ENCODE measurements around the gene GRPEL2.

The GRPEL2 gene

DNA sequence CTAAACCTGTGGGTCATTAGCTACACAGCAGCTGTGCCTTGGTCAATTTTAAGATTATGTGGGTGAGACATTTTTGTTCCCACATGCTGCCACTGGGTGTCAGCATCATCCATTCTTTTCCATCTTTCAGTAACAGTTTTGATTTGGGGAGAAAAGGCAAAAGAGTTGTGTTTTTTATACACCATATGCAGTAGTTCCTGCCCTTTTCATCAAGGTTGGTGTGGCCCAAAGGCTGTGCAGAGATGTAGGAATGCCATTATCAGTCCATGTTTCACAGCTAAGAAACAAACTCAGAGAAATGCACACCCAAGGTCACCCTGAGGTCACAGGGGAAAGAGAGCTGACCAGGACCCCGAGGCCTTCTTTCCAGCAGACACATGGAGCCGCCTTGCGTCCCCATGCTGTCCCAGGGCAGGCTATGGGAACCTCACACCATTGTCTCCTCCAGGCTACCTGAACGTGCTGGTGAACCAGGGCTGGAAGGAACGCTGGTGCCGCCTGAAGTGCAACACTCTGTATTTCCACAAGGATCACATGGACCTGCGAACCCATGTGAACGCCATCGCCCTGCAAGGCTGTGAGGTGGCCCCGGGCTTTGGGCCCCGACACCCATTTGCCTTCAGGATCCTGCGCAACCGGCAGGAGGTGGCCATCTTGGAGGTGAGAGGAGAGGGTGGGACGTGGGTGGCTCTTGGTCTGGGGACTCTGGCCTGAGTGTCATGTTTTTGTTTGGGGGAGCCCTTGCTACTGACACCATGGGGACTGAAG is 27.8 kb upstream of the GRPEL2 start:
- no peak for DNase-seq (ENCODE audit: extremely low read depth in 1 of 2, low read depth in 1 of 2)

DNA sequence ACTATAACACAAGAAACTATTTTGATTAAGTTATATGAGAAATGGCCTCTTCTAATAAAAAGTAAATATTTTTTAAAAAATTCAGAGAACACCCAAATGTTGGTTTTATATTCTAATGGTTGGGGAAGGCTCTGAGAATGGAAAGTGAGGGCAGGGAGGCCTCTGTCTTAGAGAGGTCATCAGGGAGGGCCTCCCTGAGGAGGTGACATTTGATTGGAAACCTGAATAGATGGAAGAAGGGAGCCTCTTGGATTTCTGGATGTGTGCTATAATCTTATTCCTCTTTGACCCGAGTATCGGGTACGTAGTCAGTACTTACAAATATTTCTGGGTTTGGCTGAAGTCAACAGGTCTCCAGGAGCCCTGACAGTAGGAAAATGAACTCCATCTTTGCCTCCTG is 26.1 kb upstream of the GRPEL2 start:
- no peak for DNase-seq (ENCODE audit: extremely low read depth in 1 of 2, low read depth in 1 of 2)

DNA sequence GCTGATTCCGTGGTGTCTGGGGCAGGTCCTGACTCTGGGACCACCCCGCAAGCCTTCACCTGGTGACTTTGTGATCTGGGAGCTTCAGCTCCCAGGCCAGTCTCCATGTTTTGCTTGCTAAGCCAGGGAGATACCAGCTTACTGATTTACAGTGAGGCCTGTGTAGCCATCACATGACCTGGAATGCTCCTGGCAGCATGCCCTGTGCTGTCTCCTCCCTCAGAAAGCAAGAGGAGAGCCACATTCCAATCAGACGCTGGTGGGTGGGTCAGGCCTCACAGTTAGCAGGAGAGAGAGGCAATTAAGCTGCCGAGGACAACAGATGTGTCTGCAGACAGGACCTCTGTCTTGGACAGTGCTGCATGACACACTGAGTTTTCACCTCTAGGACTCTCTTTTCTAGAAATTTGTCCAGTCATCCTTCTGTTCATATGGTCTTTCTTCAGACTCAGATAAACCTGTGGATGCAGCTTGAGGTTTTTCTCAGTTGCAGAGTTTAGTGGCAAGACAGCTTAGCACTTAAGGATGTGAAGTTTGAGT is 24.4 kb upstream of the GRPEL2 start:
- DNase-seq (ENCODE audit: extremely low read depth in 1 of 2, low read depth in 1 of 2): no peak

DNA sequence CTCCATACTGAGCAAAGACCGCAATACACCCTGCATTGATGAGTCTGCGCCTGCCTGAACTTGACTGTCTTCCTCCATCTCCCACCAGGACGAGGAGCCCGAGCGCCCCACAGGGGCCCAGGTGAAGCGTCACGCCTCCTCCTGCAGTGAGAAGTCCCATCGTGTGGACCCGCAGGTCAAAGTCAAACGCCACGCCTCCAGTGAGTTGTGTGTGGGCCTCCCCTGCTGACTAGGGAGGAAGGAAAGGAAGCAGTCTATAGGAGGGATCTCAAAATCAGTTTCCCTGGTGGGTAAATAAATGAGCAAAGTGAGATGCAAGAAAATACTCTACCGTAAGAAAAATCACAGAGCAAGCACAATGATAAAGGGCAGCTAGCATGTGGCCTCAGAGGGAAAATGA is 22.8 kb upstream of the GRPEL2 start:
- no peak for DNase-seq (ENCODE audit: extremely low read depth in 1 of 2, low read depth in 1 of 2)

DNA sequence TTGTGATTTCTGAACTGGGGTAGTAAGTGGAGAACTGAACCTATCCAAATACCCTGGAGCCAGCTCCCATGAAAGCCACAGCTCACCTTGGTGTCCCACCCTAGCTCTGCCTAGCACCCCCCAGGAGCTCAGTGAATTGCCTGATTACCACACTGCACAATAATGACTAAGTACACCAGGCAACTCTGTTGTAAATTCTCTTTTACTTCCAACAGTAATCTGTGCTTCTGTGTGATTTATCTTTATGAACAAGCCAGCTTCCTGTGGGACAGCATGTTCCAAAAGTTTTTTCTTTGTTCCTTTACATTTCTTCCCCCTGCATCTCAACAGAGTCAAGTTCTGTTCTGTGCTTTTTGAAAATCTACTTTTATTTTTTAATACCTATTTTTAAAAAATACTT is 22.1 kb upstream of the GRPEL2 start:
- DNase-seq (ENCODE audit: extremely low read depth in 1 of 2, low read depth in 1 of 2): no peak

DNA sequence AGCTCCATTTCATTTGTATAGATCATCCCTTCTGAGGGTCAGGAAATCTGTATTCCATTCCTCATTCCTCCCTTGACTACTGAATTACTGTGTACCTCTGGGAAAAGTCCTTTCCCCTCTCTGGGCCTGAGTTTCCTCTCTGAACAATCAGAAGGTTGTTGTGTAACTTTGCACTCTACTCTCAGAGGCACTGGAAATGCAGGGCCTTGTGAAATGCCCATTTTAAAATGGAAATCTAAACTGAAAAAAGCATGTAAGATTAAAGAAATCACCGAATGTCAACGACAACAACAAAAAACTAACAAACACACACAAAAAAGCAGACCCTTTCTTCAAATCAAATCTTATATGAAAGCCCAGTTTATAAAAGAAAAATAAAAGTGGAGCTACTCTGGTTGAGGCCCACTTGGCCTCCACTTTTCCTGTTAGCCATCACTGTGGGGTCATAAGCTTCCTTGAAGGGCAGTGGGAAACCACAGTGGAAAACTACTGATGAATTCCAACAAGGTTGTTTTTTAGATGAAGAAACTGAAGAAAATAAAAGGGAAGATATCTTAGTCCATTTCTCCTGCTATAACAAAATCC is 21.6 kb upstream of the GRPEL2 start:
- no peak for DNase-seq (ENCODE audit: extremely low read depth in 1 of 2, low read depth in 1 of 2)

- DNase-seq (ENCODE audit: extremely low read depth in 1 of 2, low read depth in 1 of 2): no peak
These were observed 20.7 kb upstream of the GRPEL2 start for GRCh38 chr5:149324641-149325040.

DNA sequence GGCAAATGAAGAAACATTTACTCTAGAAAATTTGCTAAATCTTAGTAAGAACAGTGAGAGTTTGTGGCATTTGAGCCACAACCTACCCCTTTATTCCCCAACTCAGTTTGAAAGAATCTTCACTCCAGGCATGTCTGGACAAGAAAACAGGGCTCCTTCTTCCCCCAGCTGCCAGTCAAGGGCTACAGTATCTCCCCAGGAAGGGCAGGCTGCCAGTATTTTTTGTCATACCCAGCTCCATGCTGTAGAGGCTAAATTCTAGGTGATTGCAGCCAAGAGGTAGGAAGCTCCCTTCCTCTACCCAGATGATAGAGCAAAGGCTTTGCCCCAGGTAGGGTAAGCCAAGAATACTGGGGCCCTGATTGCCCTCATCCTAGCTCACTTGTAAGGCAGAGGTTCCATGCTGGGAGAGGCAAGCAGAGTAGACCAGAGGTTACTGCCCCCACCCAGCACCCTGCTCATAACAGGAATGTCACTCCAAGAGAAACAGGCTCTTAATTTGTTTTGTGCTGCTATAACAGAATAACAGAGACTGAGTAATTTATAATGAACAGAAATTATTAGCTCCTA is 20.0 kb upstream of the GRPEL2 start:
- DNase-seq (ENCODE audit: extremely low read depth in 1 of 2, low read depth in 1 of 2): no peak

DNA sequence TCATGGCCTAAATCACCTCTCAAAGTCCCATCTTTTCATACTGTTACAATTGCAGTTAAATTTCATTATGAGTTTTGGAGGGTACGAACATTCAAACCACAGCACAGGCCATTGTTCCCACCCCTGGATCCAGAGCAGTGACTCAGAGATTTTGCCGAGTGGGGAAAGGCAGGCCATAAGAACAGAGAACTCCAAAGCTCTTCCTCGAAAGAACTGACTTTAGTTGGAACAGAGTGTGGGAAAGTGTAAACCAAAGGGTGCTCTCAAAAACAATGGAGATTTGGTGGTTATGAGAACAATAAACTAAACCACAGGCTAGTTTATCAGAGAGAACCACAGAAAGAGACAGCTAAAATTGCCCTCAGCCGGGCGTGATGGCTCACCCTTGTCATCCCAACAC is 19.4 kb upstream of the GRPEL2 start:
- no peak for DNase-seq (ENCODE audit: extremely low read depth in 1 of 2, low read depth in 1 of 2)

GRCh38 chr5:149326611-149327010 is 18.7 kb upstream of the GRPEL2 start:
- no peak for DNase-seq (ENCODE audit: extremely low read depth in 1 of 2, low read depth in 1 of 2)

DNA sequence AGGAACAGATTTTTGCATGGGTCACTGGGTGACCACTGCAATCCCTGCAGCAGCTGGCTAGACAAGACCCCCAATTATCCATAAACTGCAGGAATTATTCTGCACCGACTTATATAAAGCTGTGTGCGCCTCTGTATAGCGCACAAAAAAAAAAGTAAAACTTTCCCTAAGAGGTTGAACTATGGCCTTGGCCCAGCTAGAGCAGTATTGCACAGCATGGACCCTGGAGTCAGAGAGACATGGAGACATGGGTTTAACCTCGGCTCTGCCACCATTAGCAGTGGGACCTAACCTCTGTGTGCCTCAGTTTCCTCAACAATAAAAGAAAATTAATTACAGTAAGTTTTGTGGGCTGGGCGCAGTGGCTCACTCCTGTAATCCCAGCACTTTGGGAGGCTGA is 17.1 kb upstream of the GRPEL2 start:
- no peak for DNase-seq (ENCODE audit: extremely low read depth in 1 of 2, low read depth in 1 of 2)

- no peak for DNase-seq (ENCODE audit: extremely low read depth in 1 of 2, low read depth in 1 of 2)
These were observed 11.4 kb upstream of the GRPEL2 start for GRCh38 chr5:149333711-149334443.

- DNase-seq (ENCODE audit: extremely low read depth in 1 of 2, low read depth in 1 of 2): no peak
These were observed 7.6 kb upstream of the GRPEL2 start for GRCh38 chr5:149337736-149338135.

DNA sequence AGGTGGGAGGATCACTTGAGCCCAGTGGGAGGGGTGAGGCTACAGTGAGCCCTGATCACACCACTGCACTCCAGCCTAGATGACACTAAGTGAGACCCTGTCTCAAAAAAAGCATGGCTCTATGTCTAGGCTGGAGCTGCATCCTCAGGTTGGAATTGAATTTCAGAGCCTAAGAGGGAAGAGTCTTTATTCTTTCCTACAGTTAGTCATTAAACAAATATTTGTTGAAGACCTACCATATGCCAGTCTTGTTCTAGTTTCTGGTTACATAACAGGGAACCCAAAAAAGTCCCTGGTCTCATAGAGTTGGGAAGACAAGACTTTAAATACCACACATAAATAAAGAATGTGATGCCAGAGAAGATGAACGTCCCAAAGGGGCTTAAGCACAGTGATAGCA is 6.9 kb upstream of the GRPEL2 start:
- no peak for DNase-seq (ENCODE audit: extremely low read depth in 1 of 2, low read depth in 1 of 2)

DNA sequence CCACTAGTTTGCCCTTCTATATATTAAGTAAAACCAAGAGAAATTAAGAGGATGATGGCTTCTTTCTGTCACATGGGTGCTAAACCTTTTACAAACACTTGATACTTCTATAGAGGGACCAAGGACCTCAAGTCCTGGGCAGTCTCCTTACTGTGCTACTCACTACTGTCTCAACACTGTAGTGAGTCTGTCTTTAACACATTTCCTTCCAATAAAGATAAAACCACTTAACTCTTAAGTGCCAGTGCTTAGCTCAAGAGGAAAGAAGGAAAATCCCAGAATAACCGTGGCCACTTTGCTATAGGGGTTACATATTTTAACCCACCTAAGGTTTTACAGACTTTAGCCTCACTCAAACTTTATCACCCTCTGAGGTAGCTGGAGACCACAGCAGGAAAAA is 4.4 kb upstream of the GRPEL2 start:
- no peak for DNase-seq (ENCODE audit: extremely low read depth in 1 of 2, low read depth in 1 of 2)

DNA sequence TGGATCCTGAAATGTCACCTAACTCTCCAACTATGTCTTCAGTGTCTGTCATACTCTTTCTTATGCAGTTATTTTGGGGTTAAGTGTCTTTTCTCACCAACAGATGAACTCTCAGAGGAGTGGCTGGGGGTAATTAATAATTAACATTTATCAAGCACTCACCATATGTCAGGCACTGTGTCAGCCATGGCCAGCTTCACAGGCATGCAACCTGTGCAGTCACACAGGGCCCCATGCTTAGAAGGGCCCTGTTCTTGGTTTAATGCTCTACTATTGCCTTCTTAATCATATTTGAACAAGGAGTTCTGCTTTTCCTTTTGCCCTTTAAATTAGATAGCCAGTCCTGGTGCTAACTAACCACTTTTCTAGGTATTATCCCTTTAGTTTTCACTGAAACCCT is 3.4 kb upstream of the GRPEL2 start:
- DNase-seq (ENCODE audit: extremely low read depth in 1 of 2, low read depth in 1 of 2): no peak

DNA sequence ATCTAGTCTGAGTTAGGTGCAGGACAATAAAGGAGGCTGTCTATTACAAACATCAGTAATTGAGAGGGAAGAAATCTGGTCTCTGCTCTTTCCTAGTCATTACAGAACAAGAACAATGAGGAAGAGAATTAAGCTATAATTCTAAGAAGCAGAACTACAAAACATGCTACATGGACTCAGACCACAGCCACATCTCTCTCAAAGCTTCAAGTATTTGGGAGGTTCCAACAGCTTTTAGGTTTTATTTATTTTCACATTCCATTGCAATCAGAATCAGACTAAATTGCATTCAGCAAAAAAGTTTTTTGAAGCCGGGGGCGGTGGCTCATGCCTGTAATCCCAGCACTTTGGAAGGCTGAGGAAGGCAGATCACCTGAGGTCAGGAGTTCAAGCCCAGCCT is 1.1 kb upstream of the GRPEL2 start:
- no peak for DNase-seq (ENCODE audit: extremely low read depth in 1 of 2, low read depth in 1 of 2)

GRCh38 chr5:149345892-149346222 is 558 bp downstream of the GRPEL2 start:
- no peak for DNase-seq (ENCODE audit: extremely low read depth in 1 of 2, low read depth in 1 of 2)

- DNase-seq (ENCODE audit: extremely low read depth in 1 of 2, low read depth in 1 of 2): no peak
These were observed 3.2 kb downstream of the GRPEL2 start for GRCh38 chr5:149348518-149348917.

- DNase-seq (ENCODE audit: extremely low read depth in 1 of 2, low read depth in 1 of 2): no peak
These were observed 4.1 kb downstream of the GRPEL2 start for GRCh38 chr5:149349382-149349781.

DNA sequence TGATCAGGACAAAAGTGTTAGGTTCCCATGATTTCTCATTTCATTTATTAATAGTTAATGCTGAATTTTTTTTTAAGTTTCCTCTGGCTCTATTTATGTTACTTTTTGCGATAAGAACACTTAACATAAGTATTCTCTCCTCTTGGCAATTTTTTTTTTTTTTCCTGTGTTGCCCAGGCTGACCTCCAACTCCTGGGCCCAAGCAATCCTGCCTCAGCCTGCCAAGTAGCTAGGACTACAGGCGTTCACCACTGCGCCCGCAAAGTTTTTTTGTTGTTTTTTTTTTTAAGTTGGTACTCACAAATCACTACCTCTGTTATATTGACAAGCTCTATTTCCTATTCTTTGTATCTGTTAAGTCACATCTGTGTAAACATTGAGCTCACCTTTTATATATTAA is 6.9 kb downstream of the GRPEL2 start:
- DNase-seq (ENCODE audit: extremely low read depth in 1 of 2, low read depth in 1 of 2): no peak

- DNase-seq (ENCODE audit: extremely low read depth in 1 of 2, low read depth in 1 of 2): no peak
These were observed 8.6 kb downstream of the GRPEL2 start for GRCh38 chr5:149353911-149354310.

Measured in stimulated activated CD8-positive, alpha-beta memory T cell treated with anti-CD3 and anti-CD28 coated beads, Interleukin-7, amount 100 ng/mL, for 48 hours (primary cell).